ENCODE data around the gene GALNT10.
A peak's percentile ranks its signal among the peaks of the same experiment; 100 is the strongest.

Gene GALNT10

DNA sequence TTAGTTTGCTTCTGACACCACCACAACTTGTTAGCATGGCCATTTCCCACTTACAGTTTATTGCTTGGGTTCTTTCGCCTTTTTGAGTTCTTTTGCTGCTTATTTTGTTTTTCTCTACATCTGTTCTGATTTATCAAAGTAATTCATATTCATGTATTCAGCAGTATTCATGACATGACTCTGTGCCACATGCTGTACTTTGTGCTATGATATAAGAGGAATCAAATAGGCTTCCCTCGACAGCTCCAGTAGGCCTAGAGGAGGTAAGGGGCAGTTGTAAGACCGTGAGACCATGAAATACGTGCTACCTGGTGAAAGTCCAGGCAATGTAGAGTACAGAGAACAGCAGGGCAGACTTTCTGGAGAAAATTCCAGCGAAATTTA, 144.5 kb downstream of the GALNT10 start:
- Histone ChIP-seq H3K36me3 (ENCODE audit: control insufficient read depth in 1 of 2, insufficient read depth in 2 of 2, low read length in 2 of 2) (peaks cover 15 to 51% of the 10 kb centered on the region in 2 experiments), H2AFZ (ENCODE audit: insufficient read depth, low read length, poor library complexity) (no peak overlapping the region), H3K9ac (ENCODE audit: low read length) (no peak overlapping the region)

DNA sequence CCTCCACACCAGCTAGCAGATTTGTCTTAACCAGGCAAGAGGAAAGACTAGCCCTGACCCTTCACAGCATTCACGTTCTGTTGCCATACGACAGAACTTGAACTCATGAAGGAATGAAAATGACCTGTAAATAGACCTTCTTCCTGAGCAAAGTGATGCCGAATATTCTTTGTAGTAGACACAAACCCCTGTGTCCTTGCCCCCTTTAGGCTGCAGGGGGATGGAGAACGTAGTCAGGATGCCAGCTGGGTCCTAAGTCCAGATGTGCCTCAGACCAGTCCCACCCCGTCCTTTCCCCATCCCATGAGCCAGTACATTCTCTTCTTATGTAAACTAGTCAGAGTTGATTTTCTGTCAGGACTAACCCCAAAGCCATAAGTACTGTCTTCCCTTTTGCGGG, 151.1 kb downstream of the GALNT10 start:
- DNase-seq: no peak
- Histone ChIP-seq H3K18ac (ENCODE audit: low read length) (no peak overlapping the region), H3K36me3 (ENCODE audit: control insufficient read depth in 1 of 2, insufficient read depth in 2 of 2, low read length in 2 of 2) (peaks cover 5 to 15% of the 10 kb centered on the region in 2 experiments)

More for the DNA sequence above, 144.5 kb downstream of the GALNT10 start:
- H3K9me3 ChIP-seq (ENCODE audit: insufficient read depth, low read depth, low read length): no peaks in the 10 kb centered on the region
- no peaks in the 10 kb centered on the region for H3K79me1 ChIP-seq (ENCODE audit: low read length)
- H3K79me2 ChIP-seq (ENCODE audit: control insufficient read depth, insufficient read depth, low read length, poor library complexity): no peaks in the 10 kb centered on the region
- no peak for DNase-seq
- H2AK5ac ChIP-seq (ENCODE audit: low read length): no peak overlapping the region
- no peaks in the 10 kb centered on the region for H3K27me3 ChIP-seq (ENCODE audit: insufficient read depth, low read length)
- no peak overlapping the region for H4K8ac ChIP-seq (ENCODE audit: low read depth, low read length)
- H3K4me1 ChIP-seq (ENCODE audit: control insufficient read depth in 1 of 2, insufficient read depth in 2 of 2, low read length in 2 of 2): no peaks in the 10 kb centered on the region
- WGBS (ENCODE audit: extremely low coverage, insufficient coverage, insufficient read length): no CpG with 5 or more reads among the region's 5 CpGs
- no peak overlapping the region for H4K91ac ChIP-seq (ENCODE audit: low read depth, low read length)
- H2BK12ac ChIP-seq (ENCODE audit: low read length): no peak overlapping the region
- no peak overlapping the region for H3K4me2 ChIP-seq (ENCODE audit: low read length)
- no peak overlapping the region for H2BK5ac ChIP-seq (ENCODE audit: low read depth, low read length, poor library complexity)
- H2BK120ac ChIP-seq (ENCODE audit: insufficient read depth, low read length, poor library complexity): no peak overlapping the region
- no peak overlapping the region for H4K12ac ChIP-seq (ENCODE audit: low read depth, low read length)
- no peak overlapping the region for H3K4me3 ChIP-seq (ENCODE audit: low read depth, low read length)
- no peak overlapping the region for H3K23ac ChIP-seq (ENCODE audit: low read length)
- no peak overlapping the region for H3K18ac ChIP-seq (ENCODE audit: low read length)
- H3K27ac ChIP-seq (ENCODE audit: low read depth, low read length): no peak overlapping the region
- H3K14ac ChIP-seq (ENCODE audit: low read length): no peak overlapping the region
- no peak overlapping the region for H3K4ac ChIP-seq (ENCODE audit: low read depth, low read length)

DNA sequence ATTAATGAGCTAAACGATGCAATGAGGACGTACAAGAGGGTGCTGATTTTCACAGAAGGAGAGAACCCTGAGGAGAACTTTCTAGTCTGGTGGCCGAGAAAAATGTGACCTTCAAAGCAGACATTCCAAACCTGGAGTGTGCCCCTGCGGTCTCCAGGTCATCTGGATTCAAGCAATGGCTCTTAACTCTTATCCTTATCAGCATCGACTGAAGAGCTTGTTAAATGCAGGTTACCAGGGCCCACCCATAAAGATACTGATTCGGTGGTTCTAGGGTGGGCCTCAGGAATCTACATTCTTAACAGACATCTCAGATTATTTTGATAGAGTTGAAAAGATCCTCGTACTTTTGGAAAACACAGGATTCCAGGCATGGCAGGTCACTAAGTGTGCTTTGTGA, 151.7 kb downstream of the GALNT10 start:
- Histone ChIP-seq H2AK5ac (ENCODE audit: low read length) (no peak overlapping the region), H3K4me1 (ENCODE audit: control insufficient read depth in 1 of 2, insufficient read depth in 2 of 2, low read length in 2 of 2) (peaks cover 0 to 2% of the 10 kb centered on the region in 2 experiments), H3K4me2 (ENCODE audit: low read length) (no peak overlapping the region), H3K23ac (ENCODE audit: low read length) (no peak overlapping the region), H3K79me1 (ENCODE audit: low read length) (peaks cover 2% of the 10 kb centered on the region), H3K36me3 (ENCODE audit: control insufficient read depth in 1 of 2, insufficient read depth in 2 of 2, low read length in 2 of 2) (peaks cover 5 to 14% of the 10 kb centered on the region in 2 experiments), H4K8ac (ENCODE audit: low read depth, low read length) (no peak overlapping the region), H4K12ac (ENCODE audit: low read depth, low read length) (no peak overlapping the region), H3K4ac (ENCODE audit: low read depth, low read length) (no peak overlapping the region), H3K9me3 (ENCODE audit: insufficient read depth, low read depth, low read length) (no peaks in the 10 kb centered on the region), H3K14ac (ENCODE audit: low read length) (no peak overlapping the region), H3K9ac (ENCODE audit: low read length) (no peak overlapping the region), H2BK5ac (ENCODE audit: low read depth, low read length, poor library complexity) (no peak overlapping the region), H3K4me3 (ENCODE audit: low read depth, low read length) (no peak overlapping the region), H3K79me2 (ENCODE audit: control insufficient read depth, insufficient read depth, low read length, poor library complexity) (no peaks in the 10 kb centered on the region), H2BK12ac (ENCODE audit: low read length) (no peak overlapping the region), H2AFZ (ENCODE audit: insufficient read depth, low read length, poor library complexity) (no peak overlapping the region), H3K18ac (ENCODE audit: low read length) (no peak overlapping the region), H3K27ac (ENCODE audit: low read depth, low read length) (no peak overlapping the region), H3K27me3 (ENCODE audit: insufficient read depth, low read length) (no peaks in the 10 kb centered on the region), H2BK120ac (ENCODE audit: insufficient read depth, low read length, poor library complexity) (no peak overlapping the region), H4K91ac (ENCODE audit: low read depth, low read length) (no peak overlapping the region)
- no CpG with 5 or more reads among the region's 7 CpGs for WGBS (ENCODE audit: extremely low coverage, insufficient coverage, insufficient read length)
- peak in 1 of 2 donors; percentile 31 for DNase-seq

More for the DNA sequence above, 151.1 kb downstream of the GALNT10 start:
- no peak overlapping the region for H4K91ac ChIP-seq (ENCODE audit: low read depth, low read length)
- no peak overlapping the region for H2BK120ac ChIP-seq (ENCODE audit: insufficient read depth, low read length, poor library complexity)
- H3K27me3 ChIP-seq (ENCODE audit: insufficient read depth, low read length): no peaks in the 10 kb centered on the region
- H3K14ac ChIP-seq (ENCODE audit: low read length): no peak overlapping the region
- no peak overlapping the region for H3K9ac ChIP-seq (ENCODE audit: low read length)
- WGBS (ENCODE audit: extremely low coverage, insufficient coverage, insufficient read length): no CpG with 5 or more reads among the region's 6 CpGs
- H2BK12ac ChIP-seq (ENCODE audit: low read length): no peak overlapping the region
- H3K9me3 ChIP-seq (ENCODE audit: insufficient read depth, low read depth, low read length): no peaks in the 10 kb centered on the region
- peaks cover 0 to 2% of the 10 kb centered on the region in 2 experiments for H3K4me1 ChIP-seq (ENCODE audit: control insufficient read depth in 1 of 2, insufficient read depth in 2 of 2, low read length in 2 of 2)
- H4K8ac ChIP-seq (ENCODE audit: low read depth, low read length): no peak overlapping the region
- no peak overlapping the region for H4K12ac ChIP-seq (ENCODE audit: low read depth, low read length)
- no peak overlapping the region for H3K4ac ChIP-seq (ENCODE audit: low read depth, low read length)
- H2BK5ac ChIP-seq (ENCODE audit: low read depth, low read length, poor library complexity): no peak overlapping the region
- no peak overlapping the region for H3K4me2 ChIP-seq (ENCODE audit: low read length)
- H3K79me2 ChIP-seq (ENCODE audit: control insufficient read depth, insufficient read depth, low read length, poor library complexity): no peaks in the 10 kb centered on the region
- no peak overlapping the region for H3K23ac ChIP-seq (ENCODE audit: low read length)
- H2AK5ac ChIP-seq (ENCODE audit: low read length): no peak overlapping the region
- H2AFZ ChIP-seq (ENCODE audit: insufficient read depth, low read length, poor library complexity): no peak overlapping the region
- H3K79me1 ChIP-seq (ENCODE audit: low read length): peaks cover 2% of the 10 kb centered on the region
- H3K27ac ChIP-seq (ENCODE audit: low read depth, low read length): no peak overlapping the region
- no peak overlapping the region for H3K4me3 ChIP-seq (ENCODE audit: low read depth, low read length)

DNA sequence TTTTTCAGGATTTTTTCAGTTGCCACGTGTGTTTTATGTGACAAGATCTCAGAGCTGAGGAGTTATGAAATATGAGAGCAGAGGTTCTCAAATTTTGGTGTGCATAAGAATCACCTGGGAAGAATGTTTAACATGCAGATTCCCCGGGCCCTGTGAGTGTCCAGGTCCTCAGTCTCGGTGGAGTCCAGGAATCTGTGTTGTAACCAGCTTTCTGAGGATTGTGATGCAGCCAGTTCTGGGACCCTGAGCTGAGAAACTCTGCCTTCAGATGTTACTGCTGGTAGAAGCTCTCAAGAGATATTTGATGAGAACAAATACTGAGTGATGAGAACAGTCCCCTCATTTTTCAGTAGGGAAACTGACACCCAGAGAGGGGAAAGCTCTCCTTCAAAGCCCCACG, 152.4 kb downstream of the GALNT10 start:
- H3K9ac ChIP-seq (ENCODE audit: low read length): no peak overlapping the region
- H3K27me3 ChIP-seq (ENCODE audit: insufficient read depth, low read length): no peaks in the 10 kb centered on the region
- H2BK12ac ChIP-seq (ENCODE audit: low read length): no peak overlapping the region
- H3K4ac ChIP-seq (ENCODE audit: low read depth, low read length): no peak overlapping the region
- H2BK120ac ChIP-seq (ENCODE audit: insufficient read depth, low read length, poor library complexity): no peak overlapping the region
- no peak overlapping the region for H3K4me2 ChIP-seq (ENCODE audit: low read length)
- peaks cover 0 to 2% of the 10 kb centered on the region in 2 experiments for H3K4me1 ChIP-seq (ENCODE audit: control insufficient read depth in 1 of 2, insufficient read depth in 2 of 2, low read length in 2 of 2)
- H3K79me1 ChIP-seq (ENCODE audit: low read length): peaks cover 2% of the 10 kb centered on the region
- H3K4me3 ChIP-seq (ENCODE audit: low read depth, low read length): no peak overlapping the region
- no peak overlapping the region for H4K8ac ChIP-seq (ENCODE audit: low read depth, low read length)
- no peaks in the 10 kb centered on the region for H3K79me2 ChIP-seq (ENCODE audit: control insufficient read depth, insufficient read depth, low read length, poor library complexity)
- WGBS (ENCODE audit: extremely low coverage, insufficient coverage, insufficient read length): no CpG with 5 or more reads among the region's 4 CpGs
- H3K9me3 ChIP-seq (ENCODE audit: insufficient read depth, low read depth, low read length): no peaks in the 10 kb centered on the region
- no peak overlapping the region for H2AFZ ChIP-seq (ENCODE audit: insufficient read depth, low read length, poor library complexity)
- peak in 1 of 2 donors; percentile 44 for DNase-seq
- no peak overlapping the region for H3K23ac ChIP-seq (ENCODE audit: low read length)
- no peak overlapping the region for H3K18ac ChIP-seq (ENCODE audit: low read length)
- H4K91ac ChIP-seq (ENCODE audit: low read depth, low read length): no peak overlapping the region
- H3K36me3 ChIP-seq (ENCODE audit: control insufficient read depth in 1 of 2, insufficient read depth in 2 of 2, low read length in 2 of 2): peaks cover 5 to 8% of the 10 kb centered on the region in 2 experiments
- H2BK5ac ChIP-seq (ENCODE audit: low read depth, low read length, poor library complexity): no peak overlapping the region
- H3K14ac ChIP-seq (ENCODE audit: low read length): no peak overlapping the region
- no peak overlapping the region for H4K12ac ChIP-seq (ENCODE audit: low read depth, low read length)
- H2AK5ac ChIP-seq (ENCODE audit: low read length): no peak overlapping the region
- no peak overlapping the region for H3K27ac ChIP-seq (ENCODE audit: low read depth, low read length)
